IPS-11a (cell line): ENCODE measurements around the gene CEL.

Experiments used
- H3K4me3 ChIP-seq: one replicate; pipeline ENCODE4 v1.5.1; 2013; ENCODE audit warnings: low read depth, low read length, control low read depth

Gene CEL

GRCh38 chr9:133114886-133115603, 53.3 kb downstream of the CEL start:
- H3K4me3 ChIP-seq, result no peak overlapping the region

DNA sequence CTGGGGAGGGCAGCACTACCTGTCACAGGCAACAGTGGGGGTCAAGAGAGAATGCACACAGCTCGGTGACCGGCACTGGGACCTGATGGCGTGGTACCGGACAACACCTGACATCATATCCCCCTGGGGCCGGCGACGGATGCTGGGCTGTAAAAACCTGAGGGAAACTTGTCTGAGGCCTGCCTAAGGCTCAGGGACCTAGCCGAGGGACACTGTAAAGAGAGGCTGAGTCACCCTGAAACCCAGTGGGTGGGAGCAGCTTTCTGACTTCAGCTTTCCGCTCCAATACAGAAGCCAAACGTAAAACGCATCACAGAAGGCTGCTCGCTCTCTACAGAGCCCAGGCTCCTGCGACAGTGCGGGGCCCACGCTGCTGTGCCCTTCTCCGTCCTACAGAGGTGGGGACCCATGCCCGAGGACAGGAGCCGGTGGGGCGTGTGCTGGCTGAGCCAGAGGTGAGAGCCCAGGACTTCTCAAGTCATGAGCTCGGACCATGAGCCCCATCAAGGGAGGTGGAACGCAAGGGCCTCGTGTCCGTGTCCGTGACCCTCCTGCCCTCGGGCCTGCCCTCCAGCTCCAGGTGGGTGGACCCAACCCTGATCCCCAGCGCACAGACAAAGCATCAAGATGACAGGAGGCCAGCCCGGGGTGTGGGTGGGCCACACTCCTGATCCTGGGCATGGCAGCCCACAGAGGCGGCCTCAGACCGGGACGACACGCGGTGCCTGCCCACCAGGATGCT, 54.0 kb downstream of the CEL start:
- no peak overlapping the region for H3K4me3 ChIP-seq

DNA sequence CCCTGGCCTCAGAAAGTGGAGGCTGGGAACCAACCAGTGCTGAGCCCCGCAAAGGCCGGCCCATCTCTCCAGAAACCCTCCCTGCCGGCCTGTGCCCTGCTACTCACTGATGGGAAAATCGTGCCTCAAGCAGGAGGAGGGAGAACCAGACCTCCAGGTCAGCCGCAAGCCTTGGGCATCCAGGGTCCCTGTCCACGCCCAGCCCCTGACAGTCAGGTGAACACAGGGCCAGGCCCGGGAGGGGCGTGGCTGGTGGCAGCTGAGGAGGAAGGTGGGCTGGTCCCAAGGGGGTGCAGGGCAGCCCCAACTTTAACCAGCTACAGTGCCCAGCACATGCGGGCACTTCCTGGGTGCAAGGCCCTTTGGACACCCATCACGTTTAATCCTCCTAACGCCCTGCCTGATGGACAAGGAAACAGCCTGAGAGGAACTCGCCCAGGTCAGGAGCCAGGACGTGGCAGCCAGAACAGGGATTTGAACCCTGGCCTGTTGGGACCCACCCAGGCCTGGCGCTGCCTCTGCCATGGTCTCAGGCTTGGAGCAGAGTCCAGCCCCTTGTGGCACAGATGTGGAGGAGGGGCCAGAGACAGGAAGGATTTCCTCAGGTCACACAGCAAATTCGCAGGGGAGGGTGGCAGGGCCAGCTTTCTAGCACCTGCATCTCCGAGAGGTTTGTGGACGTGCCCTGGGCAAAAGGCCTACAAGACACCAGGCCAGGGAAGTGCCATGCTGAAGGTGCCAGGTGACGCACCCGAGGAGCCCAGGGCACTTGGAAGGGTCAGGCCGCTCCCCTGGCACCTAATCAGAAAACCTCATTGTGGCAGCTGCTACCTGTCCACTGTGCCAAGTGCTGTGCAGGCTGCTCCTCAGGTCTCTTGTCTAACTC, 54.8 kb downstream of the CEL start:
- no peak overlapping the region for H3K4me3 ChIP-seq

GRCh38 chr9:133117271-133118178, 55.7 kb downstream of the CEL start:
- H3K4me3 ChIP-seq, result no peak overlapping the region

- no peak overlapping the region for H3K4me3 ChIP-seq
These were observed 56.4 kb downstream of the CEL start for GRCh38 chr9:133118179-133118520.

DNA sequence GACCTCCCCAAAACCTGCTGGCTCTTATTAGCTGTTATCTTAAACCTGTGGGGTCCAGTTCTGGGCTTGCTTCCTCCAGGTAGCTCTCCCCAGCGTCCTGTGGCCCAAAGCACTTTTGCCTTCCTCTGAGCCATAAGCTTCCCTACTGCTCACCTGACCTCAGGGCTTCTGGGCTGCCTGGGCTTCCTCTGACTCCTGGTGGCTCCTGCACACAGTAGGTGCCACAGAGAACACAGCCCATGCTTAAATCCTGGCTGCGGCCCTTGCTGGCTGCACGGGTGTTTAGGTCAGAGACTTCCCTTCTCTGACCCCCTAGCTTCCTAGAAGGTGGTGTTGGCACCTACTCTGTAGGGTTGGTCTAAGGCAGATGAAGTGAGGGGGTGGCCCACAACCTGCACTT, 56.8 kb downstream of the CEL start:
- no peak overlapping the region for H3K4me3 ChIP-seq

DNA sequence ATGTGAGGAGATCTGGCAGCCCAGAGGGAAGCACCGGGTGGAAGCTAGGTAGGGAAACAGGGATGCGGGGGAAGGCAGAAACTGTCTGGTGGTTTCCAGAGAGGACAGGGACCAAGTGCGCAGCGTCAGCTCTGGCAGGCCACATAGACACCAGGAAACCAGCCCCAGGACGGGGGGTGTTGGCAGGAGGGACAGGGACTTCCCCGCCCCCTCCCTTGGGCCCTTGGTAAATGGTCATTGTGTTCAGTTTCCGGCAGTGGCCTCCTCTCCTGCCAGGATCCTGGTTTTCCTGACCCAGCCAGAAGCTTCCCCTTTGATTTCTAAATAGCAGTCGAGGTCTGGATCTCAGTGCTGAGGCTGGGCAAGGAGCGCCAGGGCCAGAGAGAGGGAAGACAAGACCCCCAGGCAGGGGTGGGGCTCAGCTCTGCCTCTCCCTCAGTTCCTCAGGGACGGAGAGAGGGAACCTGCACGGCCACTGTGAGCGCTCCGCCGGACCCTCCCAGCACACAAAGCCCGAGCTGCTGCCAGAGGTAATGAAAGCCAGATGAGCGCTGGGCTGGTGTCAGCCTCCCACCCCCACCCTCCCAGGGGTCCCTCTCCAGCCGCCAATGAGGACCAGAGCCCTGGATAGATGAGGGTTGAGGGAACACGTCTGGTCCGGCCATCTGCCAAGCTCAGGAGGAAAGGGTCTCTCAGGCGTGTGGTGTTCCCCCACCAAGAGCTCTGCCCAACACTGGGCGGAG, 57.5 kb downstream of the CEL start:
- H3K4me3 ChIP-seq, result no peak overlapping the region

GRCh38 chr9:133119846-133120500, 58.2 kb downstream of the CEL start:
- peak overlapping the region; percentile 45 for H3K4me3 ChIP-seq

DNA sequence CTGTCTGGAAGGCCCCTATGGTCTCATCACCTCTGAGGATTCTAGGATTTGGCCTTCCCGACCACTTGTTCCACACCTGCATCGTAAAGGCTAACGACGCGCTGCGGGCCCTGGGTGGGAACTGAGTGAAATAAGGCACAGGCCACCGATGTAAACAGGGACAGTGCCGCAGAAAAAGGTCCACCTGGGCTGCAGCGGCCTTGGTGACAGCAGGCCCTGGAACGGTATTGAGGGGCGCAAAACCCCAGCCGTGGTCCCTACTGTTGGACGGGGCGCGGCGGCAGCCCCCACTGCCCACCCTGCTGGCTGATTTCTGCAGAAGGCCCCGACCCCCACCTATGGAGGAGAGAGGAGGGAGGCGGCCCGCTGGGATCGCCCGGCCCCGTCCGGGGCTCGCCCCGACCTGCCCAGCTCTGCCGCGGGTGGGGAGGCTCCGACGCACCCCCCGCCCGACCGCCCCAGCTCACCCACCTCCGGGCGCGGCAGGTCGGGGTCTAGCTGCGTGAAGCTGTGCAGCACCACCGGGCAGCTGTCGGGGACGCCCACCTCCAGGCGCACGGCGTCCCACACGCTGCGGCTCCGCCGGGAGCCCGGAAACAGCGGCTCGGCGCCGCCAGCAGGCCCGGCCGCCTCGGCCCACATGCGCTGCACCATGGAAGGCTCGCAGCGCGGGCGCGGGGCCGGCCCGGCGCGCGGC, 58.9 kb downstream of the CEL start:
- peak overlapping the region; percentile 45 for H3K4me3 ChIP-seq
